Heart left ventricle (tissue), 16 donors: ENCODE measurements around the gene NPR2. TPM values are rescaled to one million over a fixed set of nuclear protein-coding genes. Genes with fewer than 3 reads are reported as not detected.

Source experiments
- ATAC-seq, 4 donors: fragments of 200-7000 bp; cut with Tn5 transposase; one replicate each; pipeline ENCODE4 v1.9.1; 2020 to 2022; ENCODE audit warnings: moderate library complexity in 4 of 4, mild to moderate bottlenecking in 3 of 4, moderate number of reproducible peaks in 1 of 4
- DNase-seq, 5 donors: peaks; one replicate each; pipeline ENCODE4 v3.0.0-alpha.2; 2020
- H3K27ac ChIP-seq, 12 donors: fragments of 200-600 bp; sonication (generic) in 4 of 12; one replicate each; pipeline versions ENCODE4 v1.5.0 to v1.8.0; 2016 to 2022; ENCODE audit warnings: mild to moderate bottlenecking in 2 of 12
- H3K27me3 ChIP-seq, 9 donors: fragments of 200-600 bp; sonication (generic) in 2 of 9; one replicate each; pipeline versions ENCODE4 v1.5.1 to v1.8.0; 2016 to 2022; ENCODE audit warnings: mild to moderate bottlenecking in 3 of 9
- H3K36me3 ChIP-seq, 9 donors: fragments of 200-600 bp; sonication (generic) in 2 of 9; one replicate each; pipeline versions ENCODE4 v1.5.0 to v1.8.0; 2018 to 2022; ENCODE audit warnings: mild to moderate bottlenecking in 2 of 9
- H3K4me1 ChIP-seq, 12 donors: fragments of 200-600 bp; sonication (generic) in 4 of 12; one replicate each; pipeline versions ENCODE4 v1.5.0 to v1.8.0; 2016 to 2022; ENCODE audit warnings: mild to moderate bottlenecking in 3 of 12
- H3K4me3 ChIP-seq, 12 donors: fragments of 200-600 bp; sonication (generic) in 4 of 12; one replicate each; pipeline versions ENCODE4 v1.5.0 to v1.8.0; 2017 to 2022; ENCODE audit warnings: mild to moderate bottlenecking in 9 of 12, moderate library complexity in 4 of 12
- H3K9me3 ChIP-seq, 12 donors: fragments of 200-600 bp; sonication (generic) in 4 of 12; one replicate each; pipeline versions ENCODE4 v1.5.0 to v1.8.0; 2016 to 2022; ENCODE audit warnings: mild to moderate bottlenecking in 1 of 12
- CTCF ChIP-seq, 12 donors: fragments of 200-600 bp; sonication (generic) in 4 of 12; IDR thresholded peaks; one replicate each; pipeline versions ENCODE4 v1.5.0 to v1.8.0; 2018 to 2022; ENCODE audit warnings: antibody characterized with exemption in 12 of 12, mild to moderate bottlenecking in 5 of 12
- POLR2A ChIP-seq, 2 donors: fragments of 450-650 bp; IDR thresholded peaks; one replicate each; pipeline ENCODE4 v1.6.1; 2017; ENCODE audit warnings: antibody characterized with exemption in 2 of 2, mild to moderate bottlenecking in 2 of 2, moderate library complexity in 2 of 2
- WGBS, 4 donors: extraction: QIAGEN DNeasy Blood & Tissue Kit in 2 of 4; methylation state at CpG; one replicate each; pipeline versions ENCODE4 v1.1.5 to v1.1.7; 2013 to 2018; 5-methylcytosine and 5-hydroxymethylcytosine counted together
- intact Hi-C, 10 donors: fragments of 100-400 bp; cut with DNase I; formaldehyde crosslinking; loops; one replicate each; pipeline versions ENCODE4 v1.11.1 to v1.14.2; 2022
- polyA plus RNA-seq, 2 donors: library from polyadenylated mRNA; stranded (reverse); fragments of 200-250 nt; gene quantifications; one replicate each; pipeline ENCODE4 v1.2.3, GENCODE V29; 2013
- total RNA-seq, 9 donors: library from RNA; depleted of rRNA in 2 of 9; stranded (reverse); fragments of >200 nt in 2 of 9; fragmentation: NEBNext Ultra II Directional in 3 of 9; extraction: Animal tissue kit (Norgen Biotek cat#: 25700) in 3 of 9; gene quantifications; one replicate each; pipeline versions ENCODE4 v1.1.0 to v1.2.4, GENCODE V29; 2016 to 2023
- donor health status: ischemic (EF 13 %, LVEDD 7.1; RV severe dilation, severe dysfunction).
- donor health status: healthy with polysubstance abuse.
- donor health status: DM: no; HTN: yes; CAD: no.
- donor health status: DM: no; HTN: no; CAD: no.
- donor health status: ischemic (EF 25% LVEDD 6.9; RV normal size, moderate dysfunction).
- donor health status: ischemic (EF 25% LVEDD 5.7; RV mildly dilated, moderate dysfunction).
- donor health status: healthy.
- donor health status: DM: yes; HTN: yes; CAD: no.
- donor health status: ischemic (EF 35%, LVEDD 5.7; RV mildly dilated, moderate dysfunction).
- donor health status: nonischemic (EF 11% LVEDD 7.7; RV severe dilation, severe dysfunction).
- donor health status: DM: yes; HTN: yes; CAD: no.
- donor health status: PGD.
- donor health status: ischemic (EF 29% LVEDD 5.4; RV normal size, mild dysfunction).
- donor health status: nonischemic (EF 23%, LVEDD 6.1; RV moderate dilation, normal function).

NPR2 gene
- total and polyA plus RNA-seq, 11 donors = 10.2 to 36.4 (median 22.9) TPM

GRCh38 chr9:35800530-35800929 is 9.1 kb downstream of the NPR2 start:
- intact Hi-C loops = loop anchor here in 1 of 10 donors (5.0 kb wide), 1 partner anchor 42 kb away; no protein-coding TSS in a partner anchor
- Histone ChIP-seq H3K4me1 (peaks cover 0 to 6% (median 0%) of the 10 kb centered on the region in 12 donors), H3K27me3 (no peaks in the 10 kb centered on the region), H3K36me3 (peaks cover 0 to 56% (median 37%) of the 10 kb centered on the region in 9 donors), H3K9me3 (no peaks in the 10 kb centered on the region), H3K4me3 (no peak overlapping the region), H3K27ac (no peak overlapping the region)
- ATAC-seq (no peak), DNase-seq (no peak)
- WGBS, 4 donors = 77 to 90% (median 86%) methylated on average over 7 of the region's 7 CpGs
- TF ChIP-seq CTCF (IDR thresholded peaks at IDR 0.05) (no peak), POLR2A (IDR thresholded peaks at IDR 0.05) (no peak)

GRCh38 chr9:35801328-35802128 is 10.1 kb downstream of the NPR2 start:
- peaks cover 0 to 66% (median 47%) of the 10 kb centered on the region in 9 donors for H3K36me3 ChIP-seq
- no peaks in the 10 kb centered on the region for H3K9me3 ChIP-seq
- ATAC-seq = no peak
- TF ChIP-seq CTCF (IDR thresholded peaks at IDR 0.05) (no peak), POLR2A (IDR thresholded peaks at IDR 0.05) (no peak)
- WGBS, 4 donors = 87 to 91% (median 91%) methylated on average over 13 of the region's 13 CpGs
- intact Hi-C loops = loop anchor here in 1 of 10 donors (5.0 kb wide), 1 partner anchor 41 kb away; no protein-coding TSS in a partner anchor
- H3K27ac ChIP-seq = no peak overlapping the region
- no peaks in the 10 kb centered on the region for H3K27me3 ChIP-seq
- DNase-seq = no peak
- peaks cover 0 to 6% (median 0%) of the 10 kb centered on the region in 12 donors for H3K4me1 ChIP-seq
- no peak overlapping the region for H3K4me3 ChIP-seq

- no peak for TF ChIP-seq CTCF (IDR thresholded peaks at IDR 0.05)
- TF ChIP-seq POLR2A (IDR thresholded peaks at IDR 0.05) = no peak
- Histone ChIP-seq H3K27ac (no peak overlapping the region), H3K4me1 (peaks cover 0 to 3% (median 1%) of the 10 kb centered on the region in 12 donors), H3K36me3 (peaks cover 0 to 82% (median 57%) of the 10 kb centered on the region in 9 donors), H3K4me3 (no peak overlapping the region), H3K27me3 (no peaks in the 10 kb centered on the region), H3K9me3 (no peaks in the 10 kb centered on the region)
- intact Hi-C loops = no loop called here
- 96 to 100% (median 97%) methylated on average over 8 of the region's 8 CpGs for WGBS, 4 donors
- no peak for DNase-seq
- ATAC-seq = no peak
Observed at GRCh38 chr9:35806101-35806500, 14.7 kb downstream of the NPR2 start.

DNA sequence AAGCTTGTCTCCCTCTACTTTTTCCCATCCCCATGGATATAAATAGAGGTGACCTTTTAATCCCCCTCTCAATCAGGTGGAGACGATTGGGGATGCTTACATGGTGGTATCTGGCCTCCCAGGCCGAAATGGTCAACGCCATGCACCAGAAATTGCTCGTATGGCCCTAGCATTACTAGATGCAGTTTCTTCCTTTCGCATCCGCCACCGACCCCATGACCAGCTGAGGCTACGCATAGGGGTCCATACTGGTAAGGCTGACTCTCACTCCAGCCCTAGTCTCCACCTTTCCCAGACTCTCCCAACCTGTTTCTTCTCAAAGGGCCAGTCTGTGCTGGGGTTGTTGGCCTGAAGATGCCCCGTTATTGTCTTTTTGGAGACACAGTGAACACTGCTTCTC is 17.0 kb downstream of the NPR2 start:
- no peak for DNase-seq
- no peak for TF ChIP-seq CTCF (IDR thresholded peaks at IDR 0.05)
- no peak for TF ChIP-seq POLR2A (IDR thresholded peaks at IDR 0.05)
- no peaks in the 10 kb centered on the region for H3K27me3 ChIP-seq
- H3K4me3 ChIP-seq = no peak overlapping the region
- H3K27ac ChIP-seq = no peak overlapping the region
- intact Hi-C loops = no loop called here
- peaks cover 0 to 61% (median 41%) of the 10 kb centered on the region in 9 donors for H3K36me3 ChIP-seq
- no peak for ATAC-seq
- no peaks in the 10 kb centered on the region for H3K9me3 ChIP-seq
- 88 to 93% (median 90%) methylated on average over 9 of the region's 9 CpGs for WGBS, 4 donors
- H3K4me1 ChIP-seq = peaks cover 5 to 24% (median 19%) of the 10 kb centered on the region in 12 donors
